HepG2 (cell line): Measurements from ENCODE around the gene DOCK3. TPM values are rescaled to one million over a fixed set of nuclear protein-coding genes. Genes with fewer than 3 reads are reported as not detected.

Experiments used
- ATAC-seq: fragments of 200-7000 bp; cut with Tn5 transposase; 3 replicates; pipeline ENCODE4 v1.9.1; 2020; ENCODE audit warnings: mild to moderate bottlenecking, moderate library complexity
- BruUV-seq: library from RNA; stranded (reverse); fragments of 400-500 nt; replicated peaks from 2 replicates; lab custom pipeline; 2021; lab: Mats Ljungman, UMichigan
- CTCF ChIA-PET: fragments of 300-600 bp; formaldehyde crosslinking; extraction: SDS; loops from one replicate; lab custom pipeline; 2021; ENCODE audit warnings: low total read pairs, inconsistent platforms, low intra/inter-chr PET ratio; lab: Yijun Ruan, JAX
- POLR2A ChIA-PET: fragments of 350-600 bp; sonication (Branson Sonifier 250); formaldehyde crosslinking; loops from one replicate; lab custom pipeline; 2020; ENCODE audit warnings: antibody characterized with exemption, inconsistent platforms; lab: Yijun Ruan, JAX
- DNase-seq: peaks from one replicate; pipeline ENCODE4 v3.0.0-alpha.2; 2015; ENCODE audit warnings: low spot score
- FAIRE-seq: peaks from 3 replicates; lab custom pipeline; 2011; peaks lifted over from hg19 to GRCh38; lab: Jason Lieb, UNC
- H2AFZ ChIP-seq: one replicate; pipeline ENCODE4 v1.6.1; 2011; ENCODE audit warnings: low read length, inconsistent platforms
- H3K27ac ChIP-seq: fragments of 300-600 bp; 3 replicates; pipeline ENCODE4 v1.8.0; 2011; ENCODE audit warnings: mixed run types, mild to moderate bottlenecking, mixed read lengths, low read length, inconsistent platforms; ENCODE audit not compliant: insufficient read depth; ENCODE audit errors: extremely low read length
- H3K27me3 ChIP-seq, 2 experiments: fragments of 200-600 bp in 1 of 2; 2 replicates in 1 of 2; 3 replicates in 1 of 2; pipeline versions ENCODE4 v1.6.0 to v1.8.0; 2011; ENCODE audit warnings: low read length in 2 of 2, mild to moderate bottlenecking in 2 of 2, moderate library complexity in 2 of 2, inconsistent platforms in 1 of 2; ENCODE audit not compliant: insufficient read depth in 2 of 2, control insufficient read depth in 1 of 2
- H3K36me3 ChIP-seq, 2 experiments: fragments of 200-600 bp in 1 of 2; replicated peaks in 1 of 2; 2 replicates in 1 of 2; 3 replicates in 1 of 2; pipeline versions ENCODE4 v1.5.1 to v1.8.0; 2011; ENCODE audit warnings: low read length in 2 of 2, inconsistent platforms in 1 of 2; ENCODE audit not compliant: insufficient read depth in 2 of 2, control insufficient read depth in 1 of 2
- H3K4me1 ChIP-seq: 2 replicates; pipeline ENCODE4 v1.5.1; 2012; ENCODE audit warnings: low read length, inconsistent platforms; ENCODE audit not compliant: insufficient read depth
- H3K4me2 ChIP-seq: 2 replicates; pipeline ENCODE4 v1.6.0; 2011; ENCODE audit warnings: low read depth, low read length, inconsistent platforms
- H3K4me3 ChIP-seq, 3 experiments: fragments of 200-600 bp in 1 of 3; sonication (generic), shearing (Covaris generic) in 1 of 3; replicated peaks in 1 of 3; 2 replicates each; pipeline ENCODE4 v1.5.1; 2011 to 2016; ENCODE audit warnings: low read length in 3 of 3, inconsistent platforms in 2 of 3, low read depth in 2 of 3, mild to moderate bottlenecking in 2 of 3, control low read depth in 1 of 3, mixed read lengths in 1 of 3; ENCODE audit not compliant: insufficient read depth in 1 of 3
- H3K79me2 ChIP-seq: one replicate; pipeline ENCODE4 v1.6.1; 2011; ENCODE audit warnings: low read length, inconsistent platforms; ENCODE audit not compliant: insufficient read depth
- H3K9ac ChIP-seq: 2 replicates; pipeline ENCODE4 v1.6.0; 2011; ENCODE audit warnings: mild to moderate bottlenecking, low read depth, low read length, inconsistent platforms; ENCODE audit not compliant: insufficient read depth
- H3K9me3 ChIP-seq: 2 replicates; pipeline ENCODE4 v1.5.1; 2012; ENCODE audit warnings: mild to moderate bottlenecking, low read length
- H4K20me1 ChIP-seq: 2 replicates; pipeline ENCODE4 v1.6.0; 2011; ENCODE audit warnings: inconsistent platforms, mild to moderate bottlenecking, low read length, moderate library complexity; ENCODE audit not compliant: insufficient read depth
- ELF1 ChIP-seq: sonication (generic); formaldehyde crosslinking; IDR thresholded peaks from 2 replicates; pipeline ENCODE4 v1.4.0; 2020; ENCODE audit warnings: missing genetic modification reagents
- HDAC2 ChIP-seq: sonication (generic); formaldehyde crosslinking; IDR thresholded peaks from 2 replicates; pipeline ENCODE4 v1.4.0; 2020; ENCODE audit warnings: missing genetic modification reagents
- HMGXB4 ChIP-seq, 2 experiments: sonication (generic) in 1 of 2; formaldehyde crosslinking in 1 of 2; IDR thresholded peaks; 2 replicates each; pipeline versions ENCODE4 v1.4.0 to v1.6.1; 2018 to 2020; ENCODE audit warnings: missing genetic modification reagents in 2 of 2, borderline replicate concordance in 1 of 2, low read depth in 1 of 2, mild to moderate bottlenecking in 1 of 2, missing biosample characterization in 1 of 2
- HOXA3 ChIP-seq: sonication (generic); formaldehyde crosslinking; IDR thresholded peaks from 2 replicates; pipeline ENCODE4 v1.5.0; 2020; ENCODE audit warnings: missing genetic modification reagents
- KLF12 ChIP-seq: sonication (generic); formaldehyde crosslinking; IDR thresholded peaks from 2 replicates; pipeline ENCODE4 v1.4.0; 2020; ENCODE audit warnings: missing genetic modification reagents, borderline replicate concordance
- NFYB ChIP-seq: sonication (generic); formaldehyde crosslinking; IDR thresholded peaks from 2 replicates; pipeline ENCODE4 v1.4.0; 2020; ENCODE audit warnings: missing genetic modification reagents
- POLR2AphosphoS5 ChIP-seq: IDR thresholded peaks from 2 replicates; pipeline ENCODE4 v1.6.1; 2012; ENCODE audit warnings: low read depth, low read length
- ZFP36 ChIP-seq: fragments of 150-350 bp; IDR thresholded peaks from 2 replicates; pipeline ENCODE4 v1.6.1; 2018; ENCODE audit warnings: borderline replicate concordance, low read length, low read depth; ENCODE audit not compliant: partially characterized antibody
- ZNF562 ChIP-seq: sonication (generic); formaldehyde crosslinking; IDR thresholded peaks from 2 replicates; pipeline ENCODE4 v1.8.0; 2022; ENCODE audit warnings: missing genetic modification reagents, borderline replicate concordance
- ZNF782 ChIP-seq: sonication (generic); formaldehyde crosslinking; IDR thresholded peaks from 2 replicates; pipeline ENCODE4 v1.4.0; 2020; ENCODE audit warnings: missing genetic modification reagents, mild to moderate bottlenecking, borderline replicate concordance
- WGBS: methylation state at CpG from one replicate; pipeline ENCODE4 v1.1.6; 2017; ENCODE audit warnings: low lambda C conversion rate; 5-methylcytosine and 5-hydroxymethylcytosine counted together
- in situ Hi-C: cut with HindIII; loops from 2 replicates; pipeline ENCODE4 v1.10.0; 2017; ENCODE audit warnings: low pct_unique_long_range_greater_than_20kb; ENCODE audit not compliant: extremely low pct_ligation_motif_present
- intact Hi-C: fragments of 100-400 bp; cut with micrococcal nuclease; formaldehyde crosslinking; loops from one replicate; pipeline ENCODE4 v1.10.0; 2022; ENCODE audit not compliant: unreplicated experiment
- polyA plus RNA-seq, 8 experiments: library from polyadenylated mRNA; depleted of rRNA in 3 of 8; stranded (reverse) in 7 of 8; unstranded in 1 of 8; fragments of >200 nt; fragmentation: Illumina TruSeq in 4 of 8; extraction: Trizol in 4 of 8; gene quantifications; 2 replicates each; pipeline versions ENCODE4 v1.2.1 to v1.2.3, GENCODE V29; 2011 to 2016; ENCODE audit warnings: low read depth in 4 of 8, missing spikeins in 1 of 8, mixed read lengths in 1 of 8; ENCODE audit not compliant: insufficient read depth in 1 of 8
- total RNA-seq, 5 experiments: library from RNA; depleted of rRNA; stranded (reverse); fragments of >200 nt; fragmentation: Illumina TruSeq; extraction: Trizol; gene quantifications; 2 replicates each; pipeline ENCODE4 v1.2.3, GENCODE V29; 2016; ENCODE audit warnings: low read depth in 1 of 5

Gene DOCK3
- total and polyA plus RNA-seq, 2 of the 13 experiments (the other 11 are each of a cell fraction or from before 2014, with no cell fraction given): not detected

- ATAC-seq (no peak), FAIRE-seq (no peak), DNase-seq (no peak)
- Histone ChIP-seq H3K27me3 (no peaks in the 10 kb centered on the region), H3K9ac (no peak overlapping the region), H3K27ac (no peak overlapping the region), H2AFZ (no peak overlapping the region), H3K9me3 (no peaks in the 10 kb centered on the region), H3K4me2 (no peak overlapping the region), H3K4me1 (no peaks in the 10 kb centered on the region), H3K79me2 (no peaks in the 10 kb centered on the region), H3K4me3 (no peak overlapping the region)
- in situ Hi-C loops (no loop called here), intact Hi-C loops (no loop called here)
- BruUV-seq: no TSS peak
- WGBS: 81% methylated on average over 5 of the region's 5 CpGs
- ChIA-PET CTCF (no interaction called here), POLR2A (no interaction called here)
- TF ChIP-seq ZNF562: no peak
- TF ChIP-seq HMGXB4 (CRISPR knock-in tag; IDR thresholded peaks at IDR 0.05; ENCODE audit: borderline replicate concordance in 1 of 2, low read depth in 1 of 2): no peak
- TF ChIP-seq, all 625 proteins: peak for 0
- H3K36me3 ChIP-seq: peaks cover 0 to 8% of the 10 kb centered on the region in 2 experiments; a peak in 1 of 5 replicates
- no peaks in the 10 kb centered on the region for H4K20me1 ChIP-seq
Measured at GRCh38 chr3:50633230-50633790, 41.4 kb upstream of the DOCK3 start.

DNA sequence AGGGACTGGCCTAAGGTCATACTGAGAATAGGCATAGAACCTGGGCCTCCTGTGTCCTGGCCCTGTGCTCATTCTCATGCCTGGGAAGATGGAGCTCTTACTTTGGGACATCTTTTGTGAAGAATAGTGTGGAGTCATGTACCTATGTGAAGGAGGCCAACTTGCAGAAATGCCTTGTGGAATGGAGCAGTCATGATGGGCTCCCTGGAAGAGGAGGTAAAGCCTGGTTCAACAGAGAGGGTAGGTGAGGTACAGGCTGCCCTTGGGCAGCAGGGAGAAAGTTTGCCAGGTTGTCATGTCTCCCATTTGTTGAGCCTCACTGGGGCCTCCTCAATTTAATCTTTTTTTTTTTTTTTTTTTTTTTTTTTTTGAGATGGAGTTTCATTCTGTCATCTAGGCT is 39.7 kb upstream of the DOCK3 start:
- Histone ChIP-seq H3K4me3 (no peak overlapping the region), H3K79me2 (no peaks in the 10 kb centered on the region), H2AFZ (no peak overlapping the region), H3K4me1 (no peaks in the 10 kb centered on the region), H3K36me3 (peaks cover 0 to 8% of the 10 kb centered on the region in 2 experiments; a peak in 2 of 5 replicates), H3K9ac (no peak overlapping the region), H3K4me2 (no peak overlapping the region), H3K27me3 (no peaks in the 10 kb centered on the region), H3K9me3 (no peaks in the 10 kb centered on the region), H3K27ac (no peak overlapping the region), H4K20me1 (peaks cover 3% of the 10 kb centered on the region; the same call in 1 of the 2 replicates)
- ATAC-seq: no peak
- DNase-seq: no peak
- FAIRE-seq: no peak
- intact Hi-C loops: no loop called here
- in situ Hi-C loops: no loop called here
- TF ChIP-seq KLF12 (CRISPR knock-in tag): no peak
- no peak for TF ChIP-seq ELF1
- TF ChIP-seq ZNF782 (CRISPR knock-in tag): no peak
- TF ChIP-seq POLR2AphosphoS5: no peak
- TF ChIP-seq HDAC2 (CRISPR knock-in tag): no peak
- TF ChIP-seq NFYB: no peak
- peak; percentile 47 for TF ChIP-seq ZFP36
- TF ChIP-seq HOXA3: no peak
- BruUV-seq: no TSS peak
- ChIA-PET CTCF (no interaction called here), POLR2A (interaction anchor here (1.0 kb wide), 1 partner anchor 18 kb away, joined by 3 read pairs; the partner anchor contains the start of gene MAPKAPK3)
